ENCODE results near the gene DDX56. TPM values are rescaled to one million over a fixed set of nuclear protein-coding genes. Genes with fewer than 3 reads are reported as not detected.
A peak's percentile ranks its signal among the peaks of the same experiment; 100 is the strongest.

Gene DDX56
- total and polyA plus RNA-seq, 2 of the 13 experiments (the other 11 are each of a cell fraction or from before 2014, with no cell fraction given): 82.6 to 120 TPM

- TF ChIP-seq MXD3 (CRISPR knock-in tag; IDR thresholded peaks at IDR 0.05) (no peak), BRF2 (CRISPR knock-in tag; IDR thresholded peaks at IDR 0.05) (0 out of 2 replicates have a peak, but pooled peaks have one; percentile 69), CAMTA2 (CRISPR knock-in tag; IDR thresholded peaks at IDR 0.05; ENCODE audit: borderline replicate concordance) (no peak), MEIS2 (CRISPR knock-in tag; IDR thresholded peaks at IDR 0.05) (peak; percentile 95), SKI (IDR thresholded peaks at IDR 0.05; ENCODE audit: partially characterized antibody) (no peak), UBTF (CRISPR knock-in tag; IDR thresholded peaks at IDR 0.05) (0 out of 2 replicates have a peak, but pooled peaks have one; percentile 21), TEAD3 (CRISPR knock-in tag; optimal IDR thresholded peaks at IDR 0.05; ENCODE audit: borderline replicate concordance) (peak; percentile 80), ATF2 (CRISPR knock-in tag; IDR thresholded peaks at IDR 0.05) (peak; percentile 70), MED1 (CRISPR knock-in tag; IDR thresholded peaks at IDR 0.05) (peak; percentile 64), NFE2 (CRISPR knock-in tag; IDR thresholded peaks at IDR 0.05) (peak; percentile 68; the same call in 1 of the 2 replicates), ZNF883 (CRISPR knock-in tag; IDR thresholded peaks at IDR 0.05; ENCODE audit: not compliant biosample characterization) (no peak), HNF4A (CRISPR knock-in tag; IDR thresholded peaks at IDR 0.05) (peak; percentile 95), KLF6 (CRISPR knock-in tag; IDR thresholded peaks at IDR 0.05) (0 out of 2 replicates have a peak, but pooled peaks have one; percentile 26), ZNF614 (CRISPR knock-in tag; IDR thresholded peaks at IDR 0.05; ENCODE audit: borderline replicate concordance) (peak; percentile 41; the same call in 1 of the 2 replicates), SPEN (CRISPR knock-in tag; IDR thresholded peaks at IDR 0.05; ENCODE audit: low read depth) (peak; percentile 56; the same call in 1 of the 2 replicates), DRAP1 (CRISPR knock-in tag; IDR thresholded peaks at IDR 0.05) (0 out of 2 replicates have a peak, but pooled peaks have one; percentile 21), ZNF280D (CRISPR knock-in tag; IDR thresholded peaks at IDR 0.05) (peak; percentile 66; the same call in 1 of the 2 replicates)
These were observed 11.6 kb downstream of the DDX56 start (continued) for GRCh38 chr7:44561962-44562621.

Measured in HepG2 (cell line).